Hematopoietic multipotent progenitor cell treated with erythropoietin and hydrocortisone succinate and interleukin-3 and kit ligand, for 8 days (in vitro differentiated cells): ENCODE measurements around the gene RPL36AL.
A peak's percentile ranks its signal among the peaks of the same experiment; 100 is the strongest.
"Not testable (repeated sequence)": the region's sequence is repeated elsewhere in the genome, so short reads cannot be mapped to it uniquely, and the experiment has no call there.

Source experiments
- DNase-seq: peaks from one replicate; pipeline ENCODE4 v3.0.0-alpha.2; 2015

RPL36AL gene

GRCh38 chr14:49620182-49621113 is at the start of gene RPL36AL, which contains the start of gene MGAT2:
Gene RPL36AL (minus strand): TSS chr14:49620626. CDS start chr14:49619104, 1,522 bp downstream.
Gene MGAT2 (plus strand): TSS chr14:49620799. CDS start chr14:49621269, 470 bp downstream.
- DNase-seq: peak; percentile 98

GRCh38 chr14:49659526-49660455 is 39.4 kb upstream of the RPL36AL start:
- DNase-seq: no peak

DNA sequence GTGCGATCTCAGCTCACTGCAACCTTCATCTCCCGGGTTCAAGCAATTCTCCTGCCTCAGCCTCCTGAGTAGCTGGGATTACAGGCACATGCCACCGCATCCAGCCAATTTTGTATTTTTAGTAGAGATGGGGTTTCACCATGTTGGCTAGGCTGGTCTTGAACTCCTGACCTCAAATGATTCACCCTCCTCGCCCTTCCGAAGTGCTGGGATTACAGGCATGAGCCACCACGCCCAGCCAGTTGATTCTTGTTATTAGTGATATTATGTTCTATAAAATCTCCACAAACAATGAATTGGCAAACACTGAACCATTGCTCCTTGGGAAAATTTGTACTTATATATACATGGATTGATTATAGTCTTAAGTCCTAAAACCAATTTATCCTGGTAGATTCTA is 37.1 kb upstream of the RPL36AL start:
- not testable (repeated sequence) for DNase-seq

- no peak for DNase-seq
Observed at GRCh38 chr14:49654511-49654910, 34.1 kb upstream of the RPL36AL start.

- no peak for DNase-seq
Observed at GRCh38 chr14:49653508-49653907, 33.1 kb upstream of the RPL36AL start.

DNA sequence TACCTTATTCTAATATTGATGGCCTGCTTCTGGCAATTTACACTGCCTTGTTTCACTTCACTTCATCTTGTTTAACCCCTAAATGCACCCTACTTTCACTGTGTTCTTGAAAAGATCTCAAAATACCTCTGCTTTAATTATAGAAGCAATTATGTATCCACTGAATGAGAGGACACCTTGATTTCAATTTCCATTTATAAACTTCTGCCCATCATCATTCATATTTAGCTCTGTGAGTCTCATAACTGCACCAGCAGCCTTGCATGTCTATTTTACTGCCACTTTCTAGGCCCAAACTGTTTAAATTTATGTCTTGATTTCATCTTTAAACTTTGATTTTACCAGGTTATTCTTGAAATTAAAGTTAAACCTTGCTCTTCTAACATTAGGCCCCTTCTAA is 21.7 kb upstream of the RPL36AL start:
- no peak for DNase-seq

- no peak for DNase-seq
Observed at GRCh38 chr14:49641697-49642129, 21.3 kb upstream of the RPL36AL start.

GRCh38 chr14:49640540-49641417 is 20.4 kb upstream of the RPL36AL start:
- DNase-seq: no peak

DNA sequence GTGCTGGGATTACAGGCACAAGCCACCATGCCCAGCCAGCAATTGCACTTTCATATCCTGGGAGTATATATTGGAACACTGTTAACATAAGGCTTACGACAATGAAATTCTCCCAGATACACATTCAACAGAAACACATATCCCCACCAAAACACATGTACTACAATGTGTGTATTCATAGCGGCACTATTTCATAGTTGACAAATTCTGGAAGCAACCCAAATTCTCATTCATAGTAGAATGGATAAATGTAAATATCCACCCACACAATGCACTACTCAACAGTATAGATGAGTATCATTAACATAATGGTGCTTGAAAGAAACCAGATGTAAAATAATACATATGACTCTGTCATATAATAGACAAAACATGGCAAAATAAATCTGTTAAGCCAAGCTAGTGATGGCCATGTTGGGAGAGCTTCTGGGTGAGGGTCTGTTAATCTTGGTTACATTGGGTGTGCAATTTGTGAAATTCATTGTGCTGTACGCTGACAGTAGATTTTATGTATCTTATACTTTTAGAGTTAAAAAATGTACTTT is 17.2 kb upstream of the RPL36AL start:
- no peak for DNase-seq

- no peak for DNase-seq
Observed at GRCh38 chr14:49636866-49637265, 16.4 kb upstream of the RPL36AL start.

GRCh38 chr14:49634547-49635334 is 14.3 kb upstream of the RPL36AL start, which contains the start of gene DNAAF2:
Gene DNAAF2 (minus strand): TSS chr14:49635244. CDS start chr14:49635149, 95 bp downstream.
- DNase-seq: peak; percentile 79

DNA sequence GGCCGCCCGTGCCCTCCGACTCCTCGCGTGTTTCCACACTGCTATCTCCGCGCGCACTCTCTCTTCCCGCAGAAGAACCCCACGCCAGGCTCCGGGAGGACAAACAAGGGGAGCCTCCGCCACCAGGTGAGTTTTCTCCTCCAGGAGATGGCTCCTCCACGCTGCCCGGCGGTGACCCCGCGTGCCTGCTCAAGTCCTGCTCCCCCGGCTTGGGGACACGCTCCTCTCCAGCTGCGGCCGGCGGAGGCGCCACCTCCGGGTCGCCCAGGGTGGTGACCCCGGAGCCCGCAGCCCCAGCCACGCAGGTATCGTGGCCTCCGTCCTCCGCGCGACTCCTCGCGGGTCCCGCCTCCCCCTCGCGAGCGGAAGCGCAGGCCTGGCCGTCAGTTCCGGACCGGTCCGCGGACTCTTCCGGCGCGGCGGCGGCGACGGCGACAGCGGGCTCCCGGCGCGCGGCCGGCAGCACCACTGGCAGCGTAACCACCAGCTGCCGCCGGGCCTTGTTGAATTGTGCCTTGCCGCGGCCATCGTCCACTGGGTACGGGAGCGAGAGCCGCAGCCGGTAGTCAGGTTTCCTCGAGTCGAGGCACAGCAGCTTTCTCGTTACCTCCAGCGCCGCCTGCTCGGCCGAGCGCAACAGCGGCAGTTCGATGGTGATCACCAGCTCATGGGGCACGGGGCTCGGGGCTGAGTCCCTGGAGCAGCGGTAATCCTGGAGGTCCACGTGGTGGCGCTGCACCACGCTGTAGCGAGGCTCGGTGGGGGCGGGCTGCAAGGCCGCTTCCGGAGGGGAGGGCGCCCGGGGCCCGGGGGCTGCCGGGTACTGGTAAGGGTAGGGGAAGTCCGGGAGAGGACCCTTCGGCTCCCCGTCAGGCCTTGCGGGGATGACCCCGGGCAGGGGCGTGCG is 13.5 kb upstream of the RPL36AL start:
- peak; percentile 92 for DNase-seq

DNA sequence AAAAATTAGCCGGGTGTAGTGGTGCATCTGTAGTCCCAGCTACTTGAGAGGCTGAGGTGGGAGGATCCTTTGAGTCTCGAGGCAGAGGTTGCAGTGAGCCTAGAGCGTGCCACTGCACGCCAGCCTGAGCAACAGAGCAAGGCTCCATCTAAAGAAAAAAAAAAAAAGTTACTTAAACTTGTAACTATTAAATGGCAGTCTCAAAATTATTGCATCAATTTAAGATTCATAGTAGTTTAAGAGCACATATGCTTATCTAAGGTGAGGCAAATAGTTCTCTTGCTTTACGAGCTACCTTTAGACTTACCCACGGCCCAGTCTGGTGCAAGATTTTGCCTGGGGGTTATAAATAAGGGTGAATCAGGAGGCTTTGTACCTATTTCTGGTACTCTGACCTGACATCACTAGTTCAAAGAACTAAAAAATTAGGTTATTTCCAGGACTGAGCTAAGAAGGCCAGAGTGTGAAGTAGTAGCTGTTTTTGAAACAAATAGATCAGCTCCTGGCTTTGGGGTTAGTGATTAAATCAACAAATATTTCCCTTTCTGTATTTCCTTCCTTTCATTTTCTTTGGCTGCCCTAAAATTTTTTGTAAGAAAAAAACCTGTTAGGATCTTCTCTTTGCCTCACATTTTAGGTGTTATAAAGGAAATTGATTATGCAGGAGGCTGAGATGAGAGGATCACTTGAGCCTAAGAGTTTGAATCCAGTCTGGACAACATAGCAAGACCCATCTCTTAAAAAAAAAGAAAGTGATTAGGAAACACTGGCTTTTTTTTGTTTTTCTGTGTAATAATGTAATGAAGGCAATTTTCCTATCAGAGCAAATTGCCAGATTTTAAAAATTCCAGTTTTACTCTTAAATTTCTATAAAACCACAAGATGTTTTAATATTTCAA is 3.8 kb upstream of the RPL36AL start:
- no peak for DNase-seq

DNA sequence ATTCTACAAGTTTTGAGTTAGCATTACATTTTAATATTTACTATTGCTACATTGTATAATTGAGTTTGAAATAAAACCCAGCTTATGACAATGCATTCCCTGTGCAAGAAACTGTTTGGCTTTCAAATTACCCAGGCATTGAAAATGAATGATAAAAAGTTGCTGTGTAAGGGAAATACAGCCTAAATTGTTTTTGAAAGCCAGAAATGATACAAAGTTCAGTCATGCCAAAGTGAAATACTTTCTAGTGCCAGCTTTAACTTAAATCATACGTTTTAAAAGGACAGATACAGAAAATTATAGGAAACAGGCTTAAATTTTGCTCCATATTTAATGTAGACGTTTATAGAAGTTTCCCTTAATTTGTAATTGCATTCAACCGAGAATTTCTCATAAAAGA is 3.0 kb upstream of the RPL36AL start:
- DNase-seq: no peak

DNA sequence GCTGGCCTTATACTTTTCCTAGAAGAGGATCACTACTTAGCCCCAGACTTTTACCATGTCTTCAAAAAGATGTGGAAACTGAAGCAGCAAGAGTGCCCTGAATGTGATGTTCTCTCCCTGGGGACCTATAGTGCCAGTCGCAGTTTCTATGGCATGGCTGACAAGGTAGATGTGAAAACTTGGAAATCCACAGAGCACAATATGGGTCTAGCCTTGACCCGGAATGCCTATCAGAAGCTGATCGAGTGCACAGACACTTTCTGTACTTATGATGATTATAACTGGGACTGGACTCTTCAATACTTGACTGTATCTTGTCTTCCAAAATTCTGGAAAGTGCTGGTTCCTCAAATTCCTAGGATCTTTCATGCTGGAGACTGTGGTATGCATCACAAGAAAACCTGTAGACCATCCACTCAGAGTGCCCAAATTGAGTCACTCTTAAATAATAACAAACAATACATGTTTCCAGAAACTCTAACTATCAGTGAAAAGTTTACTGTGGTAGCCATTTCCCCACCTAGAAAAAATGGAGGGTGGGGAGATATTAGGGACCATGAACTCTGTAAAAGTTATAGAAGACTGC is 1.7 kb upstream of the RPL36AL start:
- DNase-seq: no peak

DNA sequence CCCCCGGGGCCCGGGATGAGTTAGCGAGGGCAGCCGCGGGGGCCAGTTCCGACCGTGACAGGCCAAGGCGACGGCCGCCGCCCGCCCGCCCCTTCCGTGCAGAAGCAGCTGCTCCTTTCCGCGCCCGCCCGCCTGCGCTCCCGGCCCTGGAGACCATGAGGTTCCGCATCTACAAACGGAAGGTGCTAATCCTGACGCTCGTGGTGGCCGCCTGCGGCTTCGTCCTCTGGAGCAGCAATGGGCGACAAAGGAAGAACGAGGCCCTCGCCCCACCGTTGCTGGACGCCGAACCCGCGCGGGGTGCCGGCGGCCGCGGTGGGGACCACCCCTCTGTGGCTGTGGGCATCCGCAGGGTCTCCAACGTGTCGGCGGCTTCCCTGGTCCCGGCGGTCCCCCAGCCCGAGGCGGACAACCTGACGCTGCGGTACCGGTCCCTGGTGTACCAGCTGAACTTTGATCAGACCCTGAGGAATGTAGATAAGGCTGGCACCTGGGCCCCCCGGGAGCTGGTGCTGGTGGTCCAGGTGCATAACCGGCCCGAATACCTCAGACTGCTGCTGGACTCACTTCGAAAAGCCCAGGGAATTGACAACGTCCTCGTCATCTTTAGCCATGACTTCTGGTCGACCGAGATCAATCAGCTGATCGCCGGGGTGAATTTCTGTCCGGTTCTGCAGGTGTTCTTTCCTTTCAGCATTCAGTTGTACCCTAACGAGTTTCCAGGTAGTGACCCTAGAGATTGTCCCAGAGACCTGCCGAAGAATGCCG is 872 bp upstream of the RPL36AL start:
- peak; percentile 53 for DNase-seq

DNA sequence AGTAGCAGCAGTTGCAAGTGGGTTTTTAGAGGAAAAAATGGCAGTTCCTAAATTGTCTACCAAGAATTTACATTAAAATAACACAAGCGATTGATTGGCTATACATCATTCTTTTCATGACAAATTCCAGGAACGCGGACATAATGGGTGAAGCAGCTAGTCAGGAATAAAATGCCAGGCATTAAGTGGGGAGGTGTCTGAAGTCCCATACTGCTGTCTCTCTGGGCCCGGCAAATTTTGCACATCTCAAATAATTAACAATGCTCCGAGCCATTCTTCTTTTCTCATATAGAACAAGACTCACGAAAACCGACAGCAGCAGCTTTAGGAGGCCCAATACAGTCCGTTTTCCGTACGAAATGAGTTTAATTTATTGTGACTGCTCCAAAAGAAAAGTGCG is 696 bp downstream of the RPL36AL start:
- DNase-seq: no peak

GRCh38 chr14:49619273-49619672 is 1.2 kb downstream of the RPL36AL start:
- not testable (repeated sequence) for DNase-seq
